ENCODE results near the gene KCTD1.

Gene KCTD1

GRCh38 chr18:26476697-26477096, 71.7 kb downstream of the KCTD1 start:
- TF ChIP-seq POLR2A (IDR thresholded peaks at IDR 0.05; ENCODE audit: low read length) (no peak), GATA1 (IDR thresholded peaks at IDR 0.05; ENCODE audit: low read depth, low read length) (no peak)
- DNase-seq, result no peak

GRCh38 chr18:26474542-26474941, 73.8 kb downstream of the KCTD1 start:
- no peak for DNase-seq
- TF ChIP-seq GATA1 (IDR thresholded peaks at IDR 0.05; ENCODE audit: low read depth, low read length) (no peak), POLR2A (IDR thresholded peaks at IDR 0.05; ENCODE audit: low read length) (no peak)

GRCh38 chr18:26473672-26474071, 74.7 kb downstream of the KCTD1 start:
- TF ChIP-seq POLR2A (IDR thresholded peaks at IDR 0.05; ENCODE audit: low read length) (no peak), GATA1 (IDR thresholded peaks at IDR 0.05; ENCODE audit: low read depth, low read length) (no peak)
- DNase-seq, result no peak

GRCh38 chr18:26471826-26472225, 76.5 kb downstream of the KCTD1 start:
- TF ChIP-seq GATA1 (IDR thresholded peaks at IDR 0.05; ENCODE audit: low read depth, low read length) (no peak), POLR2A (IDR thresholded peaks at IDR 0.05; ENCODE audit: low read length) (no peak)
- DNase-seq, result no peak

- TF ChIP-seq POLR2A (IDR thresholded peaks at IDR 0.05; ENCODE audit: low read length), result no peak
- TF ChIP-seq GATA1 (IDR thresholded peaks at IDR 0.05; ENCODE audit: low read depth, low read length), result no peak
- no peak for DNase-seq
Measured at GRCh38 chr18:26471027-26471426, 77.3 kb downstream of the KCTD1 start.

GRCh38 chr18:26470011-26470637, 78.2 kb downstream of the KCTD1 start:
- no peak for DNase-seq

GRCh38 chr18:26468931-26469340, 79.4 kb downstream of the KCTD1 start:
- TF ChIP-seq GATA1 (IDR thresholded peaks at IDR 0.05; ENCODE audit: low read depth, low read length) (no peak), POLR2A (IDR thresholded peaks at IDR 0.05; ENCODE audit: low read length) (no peak)
- peak; percentile 28 to 31 for DNase-seq

More at GRCh38 chr18:26470011-26470637, 78.2 kb downstream of the KCTD1 start:
- TF ChIP-seq POLR2A (IDR thresholded peaks at IDR 0.05; ENCODE audit: low read length) (no peak), GATA1 (IDR thresholded peaks at IDR 0.05; ENCODE audit: low read depth, low read length) (no peak)

- no peak for TF ChIP-seq POLR2A (IDR thresholded peaks at IDR 0.05; ENCODE audit: low read length)
- TF ChIP-seq GATA1 (IDR thresholded peaks at IDR 0.05; ENCODE audit: low read depth, low read length), result no peak
- DNase-seq, result no peak
Measured at GRCh38 chr18:26466026-26466425, 82.3 kb downstream of the KCTD1 start.

- TF ChIP-seq GATA1 (IDR thresholded peaks at IDR 0.05; ENCODE audit: low read depth, low read length) (no peak), POLR2A (IDR thresholded peaks at IDR 0.05; ENCODE audit: low read length) (no peak)
- DNase-seq, result no peak
Measured at GRCh38 chr18:26465431-26465830, 82.9 kb downstream of the KCTD1 start.

- no peak for DNase-seq
- TF ChIP-seq POLR2A (IDR thresholded peaks at IDR 0.05; ENCODE audit: low read length) (no peak), GATA1 (IDR thresholded peaks at IDR 0.05; ENCODE audit: low read depth, low read length) (no peak)
Measured at GRCh38 chr18:26464128-26465011, 84.0 kb downstream of the KCTD1 start.

- DNase-seq, result no peak
- TF ChIP-seq GATA1 (IDR thresholded peaks at IDR 0.05; ENCODE audit: low read depth, low read length) (no peak), POLR2A (IDR thresholded peaks at IDR 0.05; ENCODE audit: low read length) (no peak)
Measured at GRCh38 chr18:26462355-26462754, 86.0 kb downstream of the KCTD1 start.

GRCh38 chr18:26461405-26461804, 86.9 kb downstream of the KCTD1 start:
- DNase-seq, result no peak
- TF ChIP-seq POLR2A (IDR thresholded peaks at IDR 0.05; ENCODE audit: low read length) (no peak), GATA1 (IDR thresholded peaks at IDR 0.05; ENCODE audit: low read depth, low read length) (no peak)

GRCh38 chr18:26460449-26461091, 87.8 kb downstream of the KCTD1 start:
- peak in 1 of 2 experiments; percentile 41 for DNase-seq
- TF ChIP-seq GATA1 (IDR thresholded peaks at IDR 0.05; ENCODE audit: low read depth, low read length) (no peak), POLR2A (IDR thresholded peaks at IDR 0.05; ENCODE audit: low read length) (no peak)

GRCh38 chr18:26459884-26460283, 88.5 kb downstream of the KCTD1 start:
- TF ChIP-seq GATA1 (IDR thresholded peaks at IDR 0.05; ENCODE audit: low read depth, low read length) (no peak), POLR2A (IDR thresholded peaks at IDR 0.05; ENCODE audit: low read length) (no peak)
- DNase-seq, result no peak

Data from erythroblast (primary cell).